Sigmoid colon (tissue), 7 donors: ENCODE measurements around the gene NUBP2. TPM values are rescaled to one million over a fixed set of nuclear protein-coding genes. Genes with fewer than 3 reads are reported as not detected.

Experiments used
- DNase-seq: peaks from one replicate; pipeline ENCODE4 v3.0.0-alpha.2; 2019
- H3K27ac ChIP-seq, 4 donors: fragments of 200-600 bp; sonication (generic); one replicate each; pipeline ENCODE4 v1.5.1; 2016 to 2019; ENCODE audit warnings: mild to moderate bottlenecking in 1 of 4
- H3K27me3 ChIP-seq, 3 donors: fragments of 200-600 bp; sonication (generic); one replicate each; pipeline ENCODE4 v1.5.1; 2019; ENCODE audit warnings: mild to moderate bottlenecking in 1 of 3
- H3K36me3 ChIP-seq, 4 donors: fragments of 200-600 bp; sonication (generic); one replicate each; pipeline ENCODE4 v1.5.1; 2016 to 2019
- H3K4me1 ChIP-seq, 4 donors: fragments of 200-600 bp; sonication (generic); one replicate each; pipeline ENCODE4 v1.5.1; 2017 to 2019
- H3K4me3 ChIP-seq, 4 donors: fragments of 200-600 bp; sonication (generic); one replicate each; pipeline ENCODE4 v1.5.1; 2017 to 2019; ENCODE audit warnings: mild to moderate bottlenecking in 2 of 4, moderate library complexity in 1 of 4
- H3K9me3 ChIP-seq, 4 donors: fragments of 200-600 bp in 3 of 4; sonication (generic) in 3 of 4; one replicate each; pipeline versions ENCODE4 v1.5.1 to v1.6.1; 2013 to 2019
- EP300 ChIP-seq, 4 donors: sonication (generic); formaldehyde crosslinking; IDR thresholded peaks; one replicate each; pipeline ENCODE4 v1.6.1; 2017; ENCODE audit warnings: antibody characterized with exemption in 4 of 4
- POLR2A ChIP-seq, 2 donors: fragments of 450-650 bp; IDR thresholded peaks; one replicate each; pipeline ENCODE4 v1.6.1; 2016; ENCODE audit warnings: antibody characterized with exemption in 2 of 2, mild to moderate bottlenecking in 2 of 2, moderate library complexity in 2 of 2
- POLR2AphosphoS5 ChIP-seq, 4 donors: sonication (generic); formaldehyde crosslinking; IDR thresholded peaks; one replicate each; pipeline ENCODE4 v1.6.1; 2017; ENCODE audit warnings: antibody characterized with exemption in 4 of 4
- WGBS, 2 donors: extraction: QIAGEN DNeasy Blood & Tissue Kit; methylation state at CpG; one replicate each; pipeline ENCODE4 v1.1.7; 2013; 5-methylcytosine and 5-hydroxymethylcytosine counted together
- intact Hi-C: fragments of 100-400 bp; cut with DNase I; formaldehyde crosslinking; loops from one replicate; pipeline ENCODE4 v1.15.1; 2023
- polyA plus RNA-seq, 3 donors: library from polyadenylated mRNA; stranded (reverse); fragments of 200-250 nt; gene quantifications; one replicate each; pipeline ENCODE4 v1.2.3, GENCODE V29; 2013
- total RNA-seq, 4 donors: library from RNA; depleted of rRNA; stranded (reverse); fragments of >200 nt; gene quantifications; one replicate each; pipeline ENCODE4 v1.1.0, GENCODE V29; 2016
- TF ChIP-seq, protein P1 (sequence below), 4 experiments: fragments of 450-650 bp in 3 of 4; fragments of 200-600 bp in 1 of 4; IDR thresholded peaks; one replicate each; pipeline ENCODE4 v1.5.1; 2016 to 2019; ENCODE audit warnings: antibody characterized with exemption in 4 of 4, mild to moderate bottlenecking in 3 of 4, moderate library complexity in 2 of 4
- donor health status: healthy with polysubstance abuse.
- donor health status: Bipolar disorder and iron deficiency.
- donor health status: healthy.

NUBP2 gene
- total and polyA plus RNA-seq, 7 donors = 53.5 to 170 (median 77.8) TPM

DNA sequence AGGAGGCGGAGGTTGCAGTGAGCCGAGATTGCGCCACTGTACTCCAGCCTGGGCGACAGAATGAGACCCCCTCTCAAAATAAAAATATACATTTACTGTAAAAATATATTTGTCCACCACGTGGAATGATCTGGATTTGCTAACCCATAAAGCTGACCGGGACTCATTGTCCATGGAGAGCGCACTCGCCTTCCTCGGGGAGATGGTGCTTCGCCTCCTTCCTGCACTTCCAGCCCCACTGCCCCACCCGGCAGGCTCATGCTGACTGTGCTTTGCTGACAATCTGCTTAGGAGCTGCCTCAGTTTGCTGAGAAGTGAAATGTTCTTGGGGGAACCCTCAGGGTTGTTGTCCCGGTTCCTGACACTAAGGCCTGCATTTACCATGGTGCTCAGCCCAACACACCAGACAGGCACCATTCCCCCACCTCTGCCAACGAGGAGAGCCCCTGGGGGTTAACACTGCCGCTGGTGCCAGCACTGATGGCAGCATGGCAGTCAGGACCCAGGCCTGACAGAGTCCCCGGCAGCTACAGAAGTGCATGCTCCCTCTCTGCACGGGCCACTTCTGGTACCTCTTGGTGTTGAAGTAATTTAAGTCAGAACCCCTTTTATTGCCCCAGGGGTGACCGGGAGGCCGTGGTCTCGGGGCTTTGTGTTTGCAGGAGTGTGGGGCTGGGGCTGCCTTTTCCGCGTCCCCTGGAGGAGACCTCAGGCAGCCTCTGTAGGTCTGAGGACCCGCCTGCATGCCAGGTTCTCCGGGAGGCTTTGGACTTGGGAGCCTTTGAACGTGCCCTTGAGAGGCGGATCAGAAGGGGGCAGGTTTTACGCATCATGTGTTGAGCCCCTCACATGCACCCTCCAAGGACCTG lies 2.5 kb downstream of the NUBP2 start:
- no peaks in the 10 kb centered on the region for H3K9me3 ChIP-seq
- DNase-seq = no peak
- no peaks in the 10 kb centered on the region for H3K27me3 ChIP-seq
- peaks cover 0 to 57% (median 36%) of the 10 kb centered on the region in 4 donors for H3K36me3 ChIP-seq
- peaks cover 0 to 41% (median 37%) of the 10 kb centered on the region in 4 donors for H3K4me1 ChIP-seq
- 90 to 93% methylated on average over 26 of the region's 26 CpGs for WGBS, 2 donors
- intact Hi-C loops = no loop called here
- no peak for TF ChIP-seq EP300 (IDR thresholded peaks at IDR 0.05)
- TF ChIP-seq POLR2AphosphoS5 (IDR thresholded peaks at IDR 0.05) = no peak
- TF ChIP-seq, protein P1, sequence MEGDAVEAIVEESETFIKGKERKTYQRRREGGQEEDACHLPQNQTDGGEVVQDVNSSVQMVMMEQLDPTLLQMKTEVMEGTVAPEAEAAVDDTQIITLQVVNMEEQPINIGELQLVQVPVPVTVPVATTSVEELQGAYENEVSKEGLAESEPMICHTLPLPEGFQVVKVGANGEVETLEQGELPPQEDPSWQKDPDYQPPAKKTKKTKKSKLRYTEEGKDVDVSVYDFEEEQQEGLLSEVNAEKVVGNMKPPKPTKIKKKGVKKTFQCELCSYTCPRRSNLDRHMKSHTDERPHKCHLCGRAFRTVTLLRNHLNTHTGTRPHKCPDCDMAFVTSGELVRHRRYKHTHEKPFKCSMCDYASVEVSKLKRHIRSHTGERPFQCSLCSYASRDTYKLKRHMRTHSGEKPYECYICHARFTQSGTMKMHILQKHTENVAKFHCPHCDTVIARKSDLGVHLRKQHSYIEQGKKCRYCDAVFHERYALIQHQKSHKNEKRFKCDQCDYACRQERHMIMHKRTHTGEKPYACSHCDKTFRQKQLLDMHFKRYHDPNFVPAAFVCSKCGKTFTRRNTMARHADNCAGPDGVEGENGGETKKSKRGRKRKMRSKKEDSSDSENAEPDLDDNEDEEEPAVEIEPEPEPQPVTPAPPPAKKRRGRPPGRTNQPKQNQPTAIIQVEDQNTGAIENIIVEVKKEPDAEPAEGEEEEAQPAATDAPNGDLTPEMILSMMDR (IDR thresholded peaks at IDR 0.05) = no peak
- no peak for TF ChIP-seq POLR2A (IDR thresholded peaks at IDR 0.05)
- H3K27ac ChIP-seq = no peak overlapping the region
- no peak overlapping the region for H3K4me3 ChIP-seq

DNA sequence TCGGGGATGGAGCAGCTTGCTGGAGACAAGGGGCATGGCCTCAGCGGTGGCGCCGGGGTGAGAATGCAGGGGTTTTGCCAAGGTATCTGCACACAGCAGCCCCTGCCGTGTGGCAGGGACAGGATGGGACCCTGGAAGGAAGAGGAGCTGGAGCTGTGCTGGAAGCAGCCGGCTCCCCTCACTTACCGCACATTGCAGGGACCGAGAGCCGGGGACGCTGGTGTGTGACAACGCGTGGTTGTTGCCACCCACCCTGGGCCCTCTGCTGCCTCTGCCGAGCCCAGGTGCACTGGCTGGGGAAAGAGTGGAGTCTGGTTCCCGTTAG lies 3.0 kb downstream of the NUBP2 start:
- Histone ChIP-seq H3K36me3 (peaks cover 0 to 55% (median 32%) of the 10 kb centered on the region in 4 donors), H3K4me1 (peaks cover 0 to 39% (median 31%) of the 10 kb centered on the region in 4 donors), H3K4me3 (no peak overlapping the region), H3K27ac (no peak overlapping the region), H3K9me3 (no peaks in the 10 kb centered on the region), H3K27me3 (no peaks in the 10 kb centered on the region)
- intact Hi-C loops = no loop called here
- TF ChIP-seq, protein P1 (IDR thresholded peaks at IDR 0.05) = no peak
- TF ChIP-seq POLR2A (IDR thresholded peaks at IDR 0.05) = no peak
- no peak for TF ChIP-seq EP300 (IDR thresholded peaks at IDR 0.05)
- TF ChIP-seq POLR2AphosphoS5 (IDR thresholded peaks at IDR 0.05) = no peak
- no peak for DNase-seq
- WGBS, 2 donors = 91 to 92% methylated on average over 14 of the region's 14 CpGs

DNA sequence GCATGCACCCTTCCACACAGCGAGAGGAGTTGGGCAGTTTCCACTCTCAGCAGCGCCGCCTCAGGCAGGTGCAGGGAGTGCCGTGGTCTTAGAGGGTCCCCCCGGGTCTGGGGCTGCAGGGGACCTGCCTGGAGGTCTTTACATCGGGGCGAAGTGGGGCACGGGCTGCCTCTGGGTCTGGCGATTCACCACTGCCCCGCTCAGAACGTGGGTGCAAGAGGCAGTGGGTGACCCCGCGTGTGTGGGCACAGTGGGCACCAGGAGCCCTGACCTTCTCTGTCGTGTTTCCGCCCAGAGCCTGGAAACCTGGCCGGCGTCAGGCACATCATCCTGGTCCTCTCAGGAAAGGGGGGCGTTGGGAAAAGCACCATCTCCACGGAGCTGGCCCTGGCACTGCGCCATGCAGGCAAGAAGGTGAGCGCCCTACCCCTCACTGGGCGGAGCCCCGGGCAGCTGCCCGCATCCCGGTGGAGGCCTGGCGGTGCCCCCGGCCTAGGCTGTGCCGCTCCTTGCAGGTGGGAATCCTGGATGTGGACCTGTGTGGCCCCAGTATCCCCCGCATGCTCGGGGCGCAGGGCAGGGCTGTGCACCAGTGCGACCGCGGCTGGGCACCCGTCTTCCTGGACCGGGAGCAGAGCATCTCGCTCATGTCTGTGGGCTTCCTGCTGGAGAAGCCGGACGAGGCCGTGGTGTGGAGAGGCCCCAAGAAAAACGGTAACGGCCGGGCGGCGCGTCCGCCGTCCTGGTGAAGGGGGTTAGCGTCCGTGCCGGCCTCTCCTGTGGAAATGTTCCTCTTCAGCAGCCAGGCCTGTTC lies 3.7 kb downstream of the NUBP2 start:
- H3K27me3 ChIP-seq = no peaks in the 10 kb centered on the region
- intact Hi-C loops = no loop called here

DNA sequence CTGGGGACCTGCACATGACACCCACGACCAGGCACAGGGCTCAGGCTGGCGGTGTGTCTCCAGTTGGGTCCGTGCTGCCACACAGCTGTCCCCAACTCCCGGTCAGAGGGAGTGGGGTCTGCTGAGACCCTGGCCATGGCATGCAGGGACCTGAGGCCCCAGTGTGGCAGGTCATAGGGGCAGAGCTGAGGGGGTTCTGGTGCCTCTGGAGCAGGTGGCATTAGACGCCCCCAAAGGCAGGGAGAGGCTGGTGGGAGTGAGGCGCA lies 4.2 kb downstream of the NUBP2 start:
- H3K36me3 ChIP-seq = peaks cover 0 to 59% (median 32%) of the 10 kb centered on the region in 4 donors
- TF ChIP-seq POLR2AphosphoS5 (IDR thresholded peaks at IDR 0.05) (no peak), EP300 (IDR thresholded peaks at IDR 0.05) (no peak), POLR2A (IDR thresholded peaks at IDR 0.05) (no peak)
- TF ChIP-seq, protein P1 (IDR thresholded peaks at IDR 0.05) = no peak
- peaks cover 0 to 28% (median 21%) of the 10 kb centered on the region in 4 donors for H3K4me1 ChIP-seq
- H3K27ac ChIP-seq = no peak overlapping the region
- 91 to 94% methylated on average over 6 of the region's 6 CpGs for WGBS, 2 donors
- H3K9me3 ChIP-seq = no peaks in the 10 kb centered on the region
- H3K4me3 ChIP-seq = no peak overlapping the region
- H3K27me3 ChIP-seq = no peaks in the 10 kb centered on the region
- intact Hi-C loops = no loop called here
- no peak for DNase-seq

More for the DNA sequence above, 3.7 kb downstream of the NUBP2 start:
- no peaks in the 10 kb centered on the region for H3K9me3 ChIP-seq
- peaks cover 0 to 54% (median 32%) of the 10 kb centered on the region in 4 donors for H3K36me3 ChIP-seq
- DNase-seq = no peak
- no peak for TF ChIP-seq EP300 (IDR thresholded peaks at IDR 0.05)
- TF ChIP-seq, protein P1 (IDR thresholded peaks at IDR 0.05) = no peak
- TF ChIP-seq POLR2A (IDR thresholded peaks at IDR 0.05) = no peak
- TF ChIP-seq POLR2AphosphoS5 (IDR thresholded peaks at IDR 0.05) = no peak
- H3K4me3 ChIP-seq = no peak overlapping the region
- H3K4me1 ChIP-seq = peaks cover 0 to 32% (median 25%) of the 10 kb centered on the region in 4 donors
- WGBS, 2 donors = 88 to 89% methylated on average over 51 of the region's 51 CpGs
- H3K27ac ChIP-seq = no peak overlapping the region
